Esophagus muscularis mucosa (tissue), 4 donors: ENCODE measurements around the gene AFF1.

Experiments used
- CTCF ChIP-seq, 3 experiments: fragments of 200-600 bp in 2 of 3; fragments of 450-650 bp in 1 of 3; sonication (generic) in 2 of 3; IDR thresholded peaks; one replicate each; pipeline ENCODE4 v1.5.1; 2017 to 2019; ENCODE audit warnings: antibody characterized with exemption in 3 of 3, mild to moderate bottlenecking in 2 of 3, moderate library complexity in 1 of 3
- EP300 ChIP-seq: sonication (generic); formaldehyde crosslinking; IDR thresholded peaks from one replicate; pipeline ENCODE4 v1.6.1; 2017; ENCODE audit warnings: antibody characterized with exemption
- POLR2A ChIP-seq: fragments of 450-650 bp; IDR thresholded peaks from one replicate; pipeline ENCODE4 v1.6.1; 2017; ENCODE audit warnings: antibody characterized with exemption, moderate library complexity, mild to moderate bottlenecking, low read depth
- POLR2AphosphoS5 ChIP-seq, 2 donors: sonication (generic); formaldehyde crosslinking; IDR thresholded peaks; one replicate each; pipeline ENCODE4 v1.6.1; 2017; ENCODE audit warnings: antibody characterized with exemption in 2 of 2

GRCh38 chr4:87012265-87012953 is 77.6 kb downstream of the AFF1 start:
- TF ChIP-seq CTCF (IDR thresholded peaks at IDR 0.05) = no peak
- no peak for TF ChIP-seq POLR2A
- no peak for TF ChIP-seq POLR2AphosphoS5 (IDR thresholded peaks at IDR 0.05)
- no peak for TF ChIP-seq EP300
